ENCODE results near the gene FHL2. TPM values are rescaled to one million over a fixed set of nuclear protein-coding genes. Genes with fewer than 3 reads are reported as not detected.

FHL2 gene
- total and polyA plus RNA-seq, 2 experiments from 2014 or later = 612 to 1,288 TPM

DNA sequence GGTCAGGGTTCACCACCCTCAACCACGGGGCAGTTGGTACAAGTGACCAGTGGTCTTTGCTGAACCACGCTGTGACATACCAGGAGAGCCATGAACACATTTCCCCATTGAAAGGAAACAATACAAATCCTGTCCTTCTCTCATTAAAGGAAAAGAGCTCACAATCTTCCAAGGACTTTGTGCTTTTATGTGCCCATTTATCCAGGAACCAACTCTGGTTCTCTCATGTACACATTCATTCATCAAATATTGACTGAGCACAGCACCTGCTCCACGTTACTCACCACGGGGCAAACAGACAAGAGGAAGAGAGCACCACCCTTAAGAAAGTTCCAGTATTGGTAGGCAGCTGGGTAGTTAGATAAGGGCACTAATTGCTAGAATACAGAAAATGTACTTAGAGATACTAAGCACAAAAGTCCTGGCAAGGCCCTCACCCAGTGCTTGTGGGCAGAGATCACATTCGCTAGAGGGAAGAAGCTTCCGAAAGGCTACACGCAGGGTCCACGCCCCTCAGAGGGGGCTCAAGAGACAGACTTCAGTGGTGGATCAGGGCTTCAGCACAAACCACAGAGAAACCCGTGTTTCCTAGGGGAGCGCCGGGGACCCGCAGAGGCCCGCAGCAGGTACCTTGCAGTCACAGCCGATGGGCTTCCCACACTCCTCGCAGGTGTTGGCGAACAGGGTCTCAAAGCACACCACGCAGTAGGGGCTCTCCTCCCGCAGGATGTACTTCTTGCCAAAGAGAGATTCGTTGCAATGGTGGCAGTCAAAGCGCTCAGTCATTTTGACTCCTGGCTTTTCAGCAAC lies 12.9 kb downstream of the FHL2 start:
- DNase-seq (ENCODE audit: low read depth in 1 of 2, low spot score in 1 of 2) = no peak
- Histone ChIP-seq H3K9me3 (ENCODE audit: low read depth) (no peaks in the 10 kb centered on the region), H3K27me3 (no peaks in the 10 kb centered on the region), H3K36me3 (peaks cover 75% of the 10 kb centered on the region), H3K27ac (peak overlapping the region; percentile 78), H3K4me1 (ENCODE audit: low read depth) (peaks cover 54% of the 10 kb centered on the region), H3K4me3 (no peak overlapping the region)
- TF ChIP-seq, protein P1, sequence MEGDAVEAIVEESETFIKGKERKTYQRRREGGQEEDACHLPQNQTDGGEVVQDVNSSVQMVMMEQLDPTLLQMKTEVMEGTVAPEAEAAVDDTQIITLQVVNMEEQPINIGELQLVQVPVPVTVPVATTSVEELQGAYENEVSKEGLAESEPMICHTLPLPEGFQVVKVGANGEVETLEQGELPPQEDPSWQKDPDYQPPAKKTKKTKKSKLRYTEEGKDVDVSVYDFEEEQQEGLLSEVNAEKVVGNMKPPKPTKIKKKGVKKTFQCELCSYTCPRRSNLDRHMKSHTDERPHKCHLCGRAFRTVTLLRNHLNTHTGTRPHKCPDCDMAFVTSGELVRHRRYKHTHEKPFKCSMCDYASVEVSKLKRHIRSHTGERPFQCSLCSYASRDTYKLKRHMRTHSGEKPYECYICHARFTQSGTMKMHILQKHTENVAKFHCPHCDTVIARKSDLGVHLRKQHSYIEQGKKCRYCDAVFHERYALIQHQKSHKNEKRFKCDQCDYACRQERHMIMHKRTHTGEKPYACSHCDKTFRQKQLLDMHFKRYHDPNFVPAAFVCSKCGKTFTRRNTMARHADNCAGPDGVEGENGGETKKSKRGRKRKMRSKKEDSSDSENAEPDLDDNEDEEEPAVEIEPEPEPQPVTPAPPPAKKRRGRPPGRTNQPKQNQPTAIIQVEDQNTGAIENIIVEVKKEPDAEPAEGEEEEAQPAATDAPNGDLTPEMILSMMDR (IDR thresholded peaks at IDR 0.05; ENCODE audit: low read depth, low read length) = no peak

DNA sequence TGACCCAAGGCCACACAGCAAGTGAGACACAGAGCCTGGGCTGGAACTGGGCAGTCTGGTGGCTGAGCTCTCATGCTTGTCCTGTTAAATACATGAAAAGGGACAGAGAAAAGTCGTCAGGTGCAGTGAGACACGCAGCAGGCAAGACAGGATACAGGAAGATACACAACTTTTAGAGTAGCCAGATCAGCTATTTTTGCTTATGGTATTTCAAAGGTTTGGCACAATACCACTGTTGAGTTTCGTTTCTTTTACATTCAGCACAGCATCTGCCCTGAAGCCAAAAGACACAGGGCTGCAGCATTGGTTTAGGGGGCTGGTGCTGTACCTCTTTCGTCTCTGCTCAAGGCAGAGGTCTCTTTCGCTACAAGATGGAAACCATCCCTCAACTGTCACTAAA lies 14.0 kb downstream of the FHL2 start:
- Histone ChIP-seq H3K4me3 (no peak overlapping the region), H3K27me3 (no peaks in the 10 kb centered on the region), H3K27ac (peak overlapping the region; percentile 78), H3K36me3 (peaks cover 80% of the 10 kb centered on the region), H3K4me1 (ENCODE audit: low read depth) (peaks cover 63% of the 10 kb centered on the region), H3K9me3 (ENCODE audit: low read depth) (no peaks in the 10 kb centered on the region)
- DNase-seq (ENCODE audit: low read depth in 1 of 2, low spot score in 1 of 2) = no peak
- TF ChIP-seq, protein P1 (IDR thresholded peaks at IDR 0.05; ENCODE audit: low read depth, low read length) = no peak

DNA sequence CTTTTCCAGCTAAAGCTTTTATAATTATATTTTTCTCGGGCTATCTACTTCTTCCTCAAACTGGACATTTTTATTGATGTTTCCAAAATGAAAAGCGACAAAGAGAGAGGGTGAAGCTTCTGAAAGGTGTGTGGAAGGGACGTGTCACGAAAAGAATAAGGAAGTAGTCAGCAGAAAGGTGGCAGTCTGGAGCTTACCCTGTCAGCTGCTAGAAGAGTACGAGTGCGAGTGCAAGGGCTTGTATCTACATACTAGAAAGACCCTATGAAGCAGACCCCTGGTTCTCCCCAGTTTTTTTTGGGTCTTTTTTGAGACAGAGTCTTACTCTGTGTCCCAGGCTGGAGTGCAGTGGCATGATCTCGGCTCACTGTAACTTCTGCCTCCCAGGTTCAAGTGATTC lies 14.6 kb downstream of the FHL2 start:
- TF ChIP-seq, protein P1 (IDR thresholded peaks at IDR 0.05; ENCODE audit: low read depth, low read length) = no peak
- peak overlapping the region; percentile 78 for H3K27ac ChIP-seq
- H3K9me3 ChIP-seq (ENCODE audit: low read depth) = no peaks in the 10 kb centered on the region
- peaks cover 76% of the 10 kb centered on the region for H3K36me3 ChIP-seq
- DNase-seq (ENCODE audit: low read depth in 1 of 2, low spot score in 1 of 2) = no peak
- peaks cover 67% of the 10 kb centered on the region for H3K4me1 ChIP-seq (ENCODE audit: low read depth)
- no peaks in the 10 kb centered on the region for H3K27me3 ChIP-seq
- no peak overlapping the region for H3K4me3 ChIP-seq

DNA sequence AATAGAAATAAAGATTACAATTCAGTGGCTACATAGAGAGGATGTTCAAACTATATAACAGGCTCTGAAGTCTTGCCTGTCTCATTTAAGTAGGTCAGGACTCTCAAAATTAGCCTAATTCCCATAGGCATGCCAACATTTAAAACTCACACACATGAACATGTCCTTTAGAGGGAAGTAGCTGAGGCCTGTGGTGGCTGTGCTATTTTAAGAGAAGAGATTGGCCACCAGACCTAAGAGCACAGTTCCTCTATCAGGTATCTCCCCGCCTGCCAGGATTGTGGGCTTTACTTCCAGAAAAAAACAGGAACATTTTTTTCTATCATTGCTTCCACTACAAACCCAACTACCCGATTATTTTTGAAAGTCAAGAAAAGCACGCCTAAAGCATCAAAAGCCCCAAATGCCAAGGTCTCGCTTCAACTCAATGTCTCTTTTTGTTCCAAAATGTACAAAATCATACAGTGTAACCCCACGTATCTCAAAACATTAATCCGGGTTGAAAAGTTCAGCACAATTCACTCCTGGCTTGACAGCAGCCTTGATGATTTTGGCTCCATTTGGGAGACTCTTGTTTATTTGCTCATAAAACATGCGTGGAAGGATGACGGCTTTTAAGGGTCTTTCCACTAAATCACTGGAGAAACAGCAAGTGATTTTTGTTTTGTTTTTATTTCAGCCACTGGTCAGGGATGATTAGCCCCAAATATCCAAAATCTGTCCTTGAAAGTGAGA lies 15.3 kb downstream of the FHL2 start:
- peaks cover 75% of the 10 kb centered on the region for H3K36me3 ChIP-seq
- peaks cover 67% of the 10 kb centered on the region for H3K4me1 ChIP-seq (ENCODE audit: low read depth)
- DNase-seq (ENCODE audit: low read depth in 1 of 2, low spot score in 1 of 2) = peak in 1 of 2 donors; percentile 52
- TF ChIP-seq, protein P1 (IDR thresholded peaks at IDR 0.05; ENCODE audit: low read depth, low read length) = no peak
- no peak overlapping the region for H3K4me3 ChIP-seq
- H3K27me3 ChIP-seq = no peaks in the 10 kb centered on the region
- H3K9me3 ChIP-seq (ENCODE audit: low read depth) = no peaks in the 10 kb centered on the region
- peak overlapping the region; percentile 78 for H3K27ac ChIP-seq

DNA sequence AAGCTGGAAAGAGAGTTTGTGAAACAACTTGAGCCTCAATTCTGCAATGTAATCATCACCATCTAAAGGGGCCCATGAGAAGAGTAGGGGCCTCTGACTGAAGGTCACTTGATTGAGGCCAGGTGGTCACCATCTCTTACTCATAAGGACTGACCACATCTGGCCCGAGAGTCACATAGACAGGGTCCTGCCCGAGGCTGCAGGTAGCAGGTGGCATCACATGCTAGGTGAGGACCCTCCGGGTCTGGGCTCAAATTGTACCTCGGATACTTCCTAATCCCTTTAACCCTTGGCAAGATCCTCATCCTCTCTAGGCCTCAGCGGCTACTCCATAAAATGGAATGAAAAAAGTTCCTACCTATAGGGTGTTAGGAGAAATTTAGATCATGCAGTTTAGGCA lies 16.7 kb downstream of the FHL2 start:
- Histone ChIP-seq H3K4me3 (no peak overlapping the region), H3K27me3 (no peaks in the 10 kb centered on the region), H3K4me1 (ENCODE audit: low read depth) (peaks cover 74% of the 10 kb centered on the region), H3K36me3 (peaks cover 72% of the 10 kb centered on the region), H3K9me3 (ENCODE audit: low read depth) (no peaks in the 10 kb centered on the region), H3K27ac (peak overlapping the region; percentile 80)
- no peak for DNase-seq (ENCODE audit: low read depth in 1 of 2, low spot score in 1 of 2)
- TF ChIP-seq, protein P1 (IDR thresholded peaks at IDR 0.05; ENCODE audit: low read depth, low read length) = no peak
